DLD1 (cell line): ENCODE data around the gene GAS2.
"Not testable (repeated sequence)": the region's sequence is repeated elsewhere in the genome, so short reads cannot be mapped to it uniquely, and the experiment has no call there.

ENCODE experiments used
- in situ Hi-C: cut with HindIII; loops from 2 replicates; pipeline ENCODE4 v1.10.0; 2017; ENCODE audit warnings: low sequenced_read_pairs

The GAS2 gene

DNA sequence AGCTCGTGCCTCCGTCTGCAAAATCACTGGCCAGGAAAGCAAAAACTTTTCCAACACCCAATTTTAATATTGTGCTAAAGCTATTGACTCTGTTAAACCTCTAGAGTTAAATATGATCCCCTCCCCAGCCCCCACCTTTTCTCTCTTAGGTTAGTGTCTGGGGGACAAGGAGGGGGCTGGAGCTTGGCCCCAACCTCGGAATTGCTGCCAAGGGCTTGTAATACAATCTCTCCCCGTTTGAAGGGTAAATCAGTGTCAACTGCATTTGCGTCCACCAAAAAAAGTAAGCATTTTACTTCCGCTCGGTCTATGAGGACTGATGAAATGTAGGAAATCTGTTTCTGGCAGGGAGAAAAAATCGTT, at the start of gene GAS2:
TSS of gene GAS2 (plus strand) at position 287 of the 363 bp plus-strand sequence. CDS start 8,259 bp downstream, outside the sequence.
- in situ Hi-C loops: no loop called here

- in situ Hi-C loops: no loop called here
These were observed 48.5 kb upstream of the GAS2 start for GRCh38 chr11:22617868-22618267.

GRCh38 chr11:22624742-22625447, 41.5 kb upstream of the GAS2 start:
- in situ Hi-C loops: no loop called here

DNA sequence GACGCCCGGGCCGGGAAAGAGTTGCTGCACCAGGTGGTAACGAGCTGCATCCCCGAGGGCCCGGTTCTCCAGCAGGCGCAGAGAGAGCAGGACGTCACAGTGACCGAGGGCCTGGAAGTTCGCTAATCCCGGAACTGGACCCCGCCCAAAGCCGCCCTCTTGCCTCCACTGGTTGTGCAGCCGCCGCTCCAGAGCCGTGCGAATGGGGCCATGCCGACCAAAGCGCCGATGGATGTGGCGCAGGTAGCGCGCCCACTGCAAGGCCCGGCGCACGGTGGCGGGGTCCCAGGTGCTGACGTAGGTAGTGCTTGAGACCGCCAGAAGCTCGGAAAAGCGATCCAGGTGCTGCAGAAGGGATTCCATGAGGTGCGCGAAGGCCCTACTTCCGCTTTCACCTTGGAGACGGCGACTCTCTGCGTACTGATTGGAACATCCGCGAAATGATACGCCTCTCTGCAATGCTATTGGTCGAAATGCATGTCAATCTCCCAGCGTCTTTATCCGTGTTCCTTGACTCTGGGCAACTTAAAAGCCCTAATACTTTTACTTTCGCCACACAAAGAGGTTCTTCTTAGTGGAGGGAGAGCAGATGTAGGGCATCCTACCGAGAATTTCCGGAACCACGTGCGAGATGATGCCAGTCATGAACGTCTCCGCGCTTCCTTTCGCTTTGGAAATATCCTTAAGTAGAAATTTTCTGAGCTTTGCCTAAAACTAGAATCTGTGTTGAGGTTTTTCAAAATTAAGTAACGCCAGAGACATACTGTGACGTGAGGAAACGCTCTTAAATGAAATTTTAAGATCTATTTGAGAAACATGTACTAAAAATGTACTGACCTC, 40.7 kb upstream of the GAS2 start, which contains the start of gene FANCF:
TSS of gene FANCF (minus strand) at position 376 of the 840 bp plus-strand sequence. CDS start at position 363, 13 bp downstream.
- in situ Hi-C loops: no loop called here

GRCh38 chr11:22626573-22627239, 39.7 kb upstream of the GAS2 start:
- in situ Hi-C loops: no loop called here

DNA sequence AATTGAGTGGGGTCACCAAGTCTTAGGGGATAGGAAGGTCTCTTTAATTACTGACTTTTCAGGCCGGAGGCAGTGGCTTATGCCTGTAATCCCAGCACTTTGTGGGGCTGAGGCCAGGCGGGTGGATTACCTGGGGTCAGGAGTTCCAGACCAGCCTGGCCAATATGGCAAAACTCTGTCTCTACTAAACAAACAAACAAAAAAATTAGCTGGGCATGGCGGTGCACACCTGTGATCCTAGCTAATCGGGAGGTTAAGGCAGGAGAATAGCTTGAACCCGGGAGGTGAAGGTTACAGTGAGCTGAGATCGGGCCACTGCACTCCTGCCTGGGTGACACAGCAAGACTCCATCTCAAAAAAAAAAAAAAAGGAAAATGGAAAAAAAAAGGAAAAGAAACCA, 39.0 kb upstream of the GAS2 start:
- in situ Hi-C loops: no loop called here

- in situ Hi-C loops: no loop called here
These were observed 33.0 kb upstream of the GAS2 start for GRCh38 chr11:22633354-22633902.

GRCh38 chr11:22634897-22635629, 31.3 kb upstream of the GAS2 start:
- in situ Hi-C loops: no loop called here

DNA sequence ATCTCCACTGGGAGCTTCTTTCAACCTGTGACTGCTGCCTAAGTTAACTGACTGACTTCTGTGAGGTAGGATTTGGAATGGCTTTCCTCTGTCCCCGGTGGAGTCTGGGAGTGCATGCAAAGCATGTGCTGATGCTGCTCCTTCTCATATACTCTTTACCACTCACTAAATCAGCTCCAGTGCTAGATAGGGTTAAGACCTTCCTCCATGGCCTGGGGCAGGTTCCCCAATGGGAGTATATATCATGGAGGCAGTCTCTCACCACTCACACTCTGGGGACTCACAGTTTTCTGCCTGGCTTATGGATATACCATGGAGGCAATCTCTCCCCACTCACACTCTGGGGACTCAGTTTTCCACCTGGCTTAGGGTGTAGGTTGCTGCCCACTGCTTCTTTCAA, 30.7 kb upstream of the GAS2 start:
- in situ Hi-C loops: no loop called here

DNA sequence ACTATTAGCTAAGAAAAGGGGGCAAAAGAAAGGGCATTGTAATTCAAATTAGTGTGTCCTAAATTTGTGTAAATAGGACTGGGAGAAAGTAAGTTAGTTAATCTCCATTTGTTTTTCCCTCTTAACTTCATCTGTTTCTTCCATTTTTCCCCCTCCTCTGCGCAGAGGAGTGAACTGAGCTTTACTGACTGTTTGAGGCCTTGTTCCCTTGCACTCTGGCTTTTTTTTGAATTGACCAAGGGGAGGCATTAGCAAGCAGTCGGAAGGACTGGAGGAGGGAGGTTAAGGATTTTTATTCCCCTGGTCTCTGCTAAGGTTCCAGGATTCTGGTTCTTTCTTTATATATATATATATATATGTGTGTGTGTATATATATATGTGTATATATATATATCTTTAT, 25.5 kb upstream of the GAS2 start:
- in situ Hi-C loops: no loop called here

DNA sequence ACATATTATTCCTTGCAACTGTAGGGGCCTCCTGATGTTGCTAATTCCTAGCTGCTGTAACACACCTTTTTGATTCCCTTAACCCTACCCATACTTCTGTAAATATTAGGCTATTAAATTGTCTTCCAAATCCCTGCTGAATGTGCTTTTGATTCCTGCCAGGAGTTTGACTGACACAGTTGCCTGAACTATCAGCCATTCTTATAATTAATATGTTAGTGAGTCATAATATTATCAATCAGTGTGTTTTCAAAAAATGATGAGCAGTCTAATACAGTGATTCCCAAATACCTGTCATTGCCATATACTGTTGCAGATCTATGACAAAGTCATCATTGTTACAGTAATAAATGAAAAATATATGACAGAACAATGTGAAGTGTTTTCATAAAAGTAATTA, 24.9 kb upstream of the GAS2 start:
- in situ Hi-C loops: no loop called here

- in situ Hi-C loops: not testable (repeated sequence)
These were observed 14.1 kb upstream of the GAS2 start for GRCh38 chr11:22652346-22652745.

DNA sequence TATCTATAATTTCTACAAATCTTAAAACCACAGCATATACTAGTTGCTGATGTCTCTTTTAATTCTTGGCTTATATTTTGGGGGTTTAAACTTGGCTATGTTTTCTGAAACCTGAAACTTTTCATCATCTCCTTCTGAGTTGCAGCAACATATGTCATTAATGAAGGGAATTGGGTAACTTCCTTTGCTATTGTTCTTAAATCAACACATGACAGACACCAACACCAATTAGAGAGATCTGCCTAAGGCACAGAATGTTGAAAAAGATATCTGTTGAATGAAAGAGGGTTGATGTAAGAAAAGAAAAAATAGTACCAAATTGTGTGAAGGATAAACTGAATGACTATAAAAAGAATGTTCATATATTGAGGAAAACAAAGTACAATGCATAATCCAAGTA, 10.3 kb upstream of the GAS2 start:
- in situ Hi-C loops: no loop called here

DNA sequence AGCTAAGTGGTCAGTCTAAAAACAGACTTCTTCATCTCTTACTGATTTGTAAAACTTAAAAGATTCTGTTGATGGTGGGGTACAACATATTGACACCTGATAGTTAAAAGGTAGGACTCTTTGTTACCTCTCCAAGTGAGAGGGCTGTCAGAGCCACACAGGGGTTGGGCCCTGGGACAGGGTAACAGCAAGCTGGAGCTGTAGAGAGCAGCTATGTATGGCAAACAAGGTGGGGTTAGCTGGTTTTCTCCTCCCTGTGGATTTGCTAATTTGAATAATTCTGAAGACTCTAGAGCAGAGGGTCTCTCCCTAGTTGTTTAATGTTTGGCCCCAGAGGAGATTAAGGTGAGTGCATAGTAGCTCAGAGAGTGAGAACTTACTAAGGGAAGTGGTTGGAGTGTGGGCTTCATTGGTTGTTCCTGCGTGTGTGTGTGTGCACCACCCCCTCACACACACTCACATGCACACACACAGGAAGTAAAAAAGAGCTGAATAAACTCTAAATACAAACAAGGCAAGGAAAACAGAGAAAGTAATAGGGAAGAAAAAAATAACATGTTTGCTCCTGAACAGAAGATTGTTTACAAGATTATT, 9.2 kb upstream of the GAS2 start:
- in situ Hi-C loops: no loop called here

GRCh38 chr11:22659783-22660182, 6.6 kb upstream of the GAS2 start:
- in situ Hi-C loops: no loop called here

DNA sequence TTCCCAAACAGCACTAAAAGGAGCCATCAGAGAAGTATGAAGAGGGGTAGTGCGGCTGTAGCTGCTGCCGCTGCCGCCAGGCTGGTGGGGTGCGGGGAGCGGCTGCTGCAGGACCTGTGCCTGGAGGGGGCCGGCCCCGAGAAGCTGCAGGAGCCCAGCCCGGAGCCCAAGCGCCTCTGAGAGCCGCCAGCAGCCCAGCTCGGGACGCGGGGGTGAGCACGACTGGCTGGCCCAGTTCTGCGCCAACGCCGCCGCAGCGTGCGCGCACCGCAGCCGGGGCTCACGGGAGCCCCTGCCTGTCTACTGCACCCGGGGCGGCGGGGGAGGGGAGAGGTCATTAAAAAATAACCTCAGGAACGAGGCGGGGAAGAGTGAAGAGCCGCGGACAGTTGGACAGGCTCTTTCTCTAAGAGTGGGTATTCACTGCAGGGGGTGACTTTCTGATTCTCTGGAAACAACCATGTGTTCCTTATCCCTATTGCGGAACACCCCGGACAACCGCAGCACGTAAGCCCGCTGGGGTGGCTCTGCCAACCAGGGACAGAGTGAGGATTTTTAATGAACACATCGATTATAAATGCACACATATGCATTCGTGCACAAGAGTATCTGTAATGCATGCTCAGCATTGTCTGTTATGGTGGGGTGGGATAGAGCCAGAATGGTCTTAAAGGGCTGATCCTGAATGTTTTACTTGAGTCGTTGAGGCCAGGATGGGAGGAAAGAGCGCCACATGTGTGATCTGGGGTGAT, 453 bp downstream of the GAS2 start:
- in situ Hi-C loops: no loop called here

GRCh38 chr11:22668005-22668796, 1.8 kb downstream of the GAS2 start:
- in situ Hi-C loops: no loop called here

GRCh38 chr11:22669368-22669767, 3.0 kb downstream of the GAS2 start:
- in situ Hi-C loops: no loop called here

- in situ Hi-C loops: no loop called here
These were observed 4.4 kb downstream of the GAS2 start for GRCh38 chr11:22670830-22671229.
